B cell (primary cell): Measurements from ENCODE around the gene SYNPO.

ENCODE experiments used
- CTCF ChIP-seq: fragments of 200-600 bp; IDR thresholded peaks from one replicate; pipeline ENCODE4 v1.8.0; 2022; ENCODE audit warnings: antibody characterized with exemption, mild to moderate bottlenecking
- EZH2 ChIP-seq: IDR thresholded peaks from 2 replicates; pipeline ENCODE4 v1.6.1; 2012; ENCODE audit warnings: borderline replicate concordance, low read depth, mild to moderate bottlenecking, moderate library complexity, low read length; ENCODE audit not compliant: insufficient read depth, poor library complexity, severe bottlenecking

DNA sequence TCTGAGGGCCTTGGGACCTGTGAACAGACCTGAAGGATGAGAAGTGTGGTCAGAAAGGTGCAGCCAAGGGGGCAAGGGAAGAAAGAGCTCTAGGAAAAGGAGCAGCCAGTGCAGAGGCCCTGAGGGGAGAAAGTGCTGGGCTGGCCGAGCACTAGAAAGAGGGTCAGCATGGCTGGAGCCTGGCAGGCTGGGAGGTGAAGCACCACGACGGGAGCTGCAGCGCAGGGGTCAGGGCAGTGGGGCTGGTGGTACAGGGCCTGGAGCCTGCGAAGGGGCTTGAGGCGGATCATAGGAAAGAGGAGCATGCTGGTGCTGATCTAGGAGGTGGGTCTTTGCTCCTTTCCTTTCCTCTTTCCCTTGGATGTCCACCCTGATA lies 9.1 kb upstream of the SYNPO start:
- TF ChIP-seq CTCF (no peak), EZH2 (no peak)
